Keratinocyte (primary cell): ENCODE results near the gene ACKR4. TPM values are rescaled to one million over a fixed set of nuclear protein-coding genes. Genes with fewer than 3 reads are reported as not detected.

ENCODE experiments used
- DNase-seq: peaks from one replicate; pipeline ENCODE4 v3.0.0-alpha.2; 2011; ENCODE audit warnings: low read depth, missing footprints, low spot score
- FAIRE-seq: peaks from 2 replicates; lab custom pipeline; 2011; peaks lifted over from hg19 to GRCh38; lab: Jason Lieb, UNC
- H2AFZ ChIP-seq: 2 replicates; pipeline ENCODE4 v1.6.0; 2012; ENCODE audit warnings: low read length, control low read depth, inconsistent platforms; ENCODE audit not compliant: control insufficient read depth
- H3K27ac ChIP-seq: 2 replicates; pipeline ENCODE4 v1.5.1; 2011; ENCODE audit warnings: low read length; ENCODE audit not compliant: control insufficient read depth, insufficient read depth
- H3K27me3 ChIP-seq: 3 replicates; pipeline ENCODE4 v1.6.0; 2011; ENCODE audit warnings: low read length; ENCODE audit not compliant: control insufficient read depth, insufficient read depth; ENCODE audit errors: extremely low read depth
- H3K36me3 ChIP-seq, 2 experiments: 2 replicates in 1 of 2; 3 replicates in 1 of 2; pipeline ENCODE4 v1.5.1; 2011; ENCODE audit warnings: low read length in 2 of 2, mild to moderate bottlenecking in 1 of 2; ENCODE audit not compliant: control insufficient read depth in 2 of 2, insufficient read depth in 2 of 2; ENCODE audit errors: extremely low read depth in 1 of 2
- H3K4me1 ChIP-seq: 3 replicates; pipeline ENCODE4 v1.5.1; 2011; ENCODE audit warnings: low read length; ENCODE audit not compliant: control insufficient read depth, insufficient read depth; ENCODE audit errors: extremely low read depth
- H3K4me2 ChIP-seq: 3 replicates; pipeline ENCODE4 v1.6.0; 2011; ENCODE audit warnings: low read depth, low read length; ENCODE audit not compliant: control insufficient read depth, insufficient read depth; ENCODE audit errors: extremely low read depth
- H3K4me3 ChIP-seq, 3 experiments: fragments of 200-600 bp in 1 of 3; sonication (generic) in 1 of 3; 2 replicates in 2 of 3; 3 replicates in 1 of 3; pipeline ENCODE4 v1.5.1; 2011 to 2016; ENCODE audit warnings: low read length in 3 of 3, mild to moderate bottlenecking in 3 of 3, control low read depth in 2 of 3, inconsistent platforms in 1 of 3, low read depth in 1 of 3, mixed read lengths in 1 of 3, mixed run types in 1 of 3, moderate library complexity in 1 of 3; ENCODE audit not compliant: control insufficient read depth in 2 of 3, insufficient read depth in 2 of 3; ENCODE audit errors: extremely low read depth in 1 of 3
- H3K79me2 ChIP-seq: 2 replicates; pipeline ENCODE4 v1.6.0; 2012; ENCODE audit warnings: low read length; ENCODE audit not compliant: control insufficient read depth, insufficient read depth
- H3K9ac ChIP-seq: 3 replicates; pipeline ENCODE4 v1.6.0; 2011; ENCODE audit warnings: low read length; ENCODE audit not compliant: control insufficient read depth, insufficient read depth; ENCODE audit errors: extremely low read depth
- H3K9me1 ChIP-seq: 3 replicates; pipeline ENCODE4 v1.6.0; 2011; ENCODE audit warnings: low read length; ENCODE audit not compliant: control insufficient read depth, insufficient read depth; ENCODE audit errors: extremely low read depth
- H3K9me3 ChIP-seq: 2 replicates; pipeline ENCODE4 v1.5.1; 2012; ENCODE audit warnings: low read depth, low read length; ENCODE audit not compliant: control insufficient read depth
- H4K20me1 ChIP-seq: 3 replicates; pipeline ENCODE4 v1.6.0; 2011; ENCODE audit warnings: low read length; ENCODE audit not compliant: control insufficient read depth, insufficient read depth; ENCODE audit errors: extremely low read depth
- CTCF ChIP-seq, 3 experiments: IDR thresholded peaks in 1 of 3; conservative IDR thresholded peaks in 1 of 3; optimal IDR thresholded peaks in 1 of 3; 2 replicates in 2 of 3; 3 replicates in 1 of 3; pipeline versions ENCODE3 to v1.5.1; 2011; ENCODE audit warnings: low read length in 3 of 3, mild to moderate bottlenecking in 3 of 3, moderate library complexity in 2 of 3, control low read depth in 1 of 3, inconsistent platforms in 1 of 3; ENCODE audit not compliant: insufficient read depth in 2 of 3; ENCODE audit errors: extremely low read depth in 1 of 3
- EZH2 ChIP-seq: IDR thresholded peaks from one replicate; pipeline ENCODE4 v1.6.1; 2012; ENCODE audit warnings: inconsistent platforms, mild to moderate bottlenecking, low read length, moderate library complexity
- dilution Hi-C: fragments of 300-500 bp; cut with MboI; formaldehyde crosslinking; loops from one replicate; pipeline ENCODE4 v1.7.0; 2020; ENCODE audit warnings: low sequenced_read_pairs; ENCODE audit not compliant: extremely low pct_ligation_motif_present
- polyA plus RNA-seq, 5 experiments: library from polyadenylated mRNA; depleted of rRNA in 3 of 5; stranded (reverse) in 3 of 5; stranded (forward) in 1 of 5; unstranded in 1 of 5; fragments of >200 nt; gene quantifications; 1 replicate in 1 of 5; 2 replicates in 3 of 5; 3 replicates in 1 of 5; pipeline versions ENCODE4 v1.2.1 to v1.2.3, GENCODE V29; 2011 to 2012; ENCODE audit warnings: missing spikeins in 2 of 5, low read depth in 1 of 5, low replicate concordance in 1 of 5

Gene ACKR4
- polyA plus RNA-seq, 1 donor (not counting 4 experiments of a cell fraction or from before 2014, with no cell fraction given): 0.67 TPM

DNA sequence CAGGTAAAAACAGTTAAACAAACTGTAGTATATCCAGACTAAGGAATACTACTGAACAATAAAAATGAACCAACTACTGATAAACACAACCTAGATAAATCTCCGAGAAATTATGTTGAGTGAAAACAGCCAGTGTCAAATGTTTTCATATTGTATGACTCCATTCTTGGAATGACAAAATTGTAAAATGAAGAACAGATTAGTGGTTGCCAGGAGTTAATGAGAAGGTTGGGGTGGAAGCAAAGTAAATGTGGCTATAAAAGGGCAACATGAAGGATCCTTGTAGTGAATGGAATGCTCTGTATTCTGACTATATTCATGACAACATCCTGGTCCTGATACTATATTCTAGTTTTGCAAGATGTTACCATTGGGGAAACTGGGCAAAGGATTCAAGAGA is 27.5 kb upstream of the ACKR4 start:
- Histone ChIP-seq H3K4me1 (no peaks in the 10 kb centered on the region), H3K4me2 (no peak overlapping the region), H3K9me1 (no peaks in the 10 kb centered on the region), H3K36me3 (no peaks in the 10 kb centered on the region), H3K79me2 (no peaks in the 10 kb centered on the region), H4K20me1 (no peaks in the 10 kb centered on the region), H2AFZ (no peak overlapping the region), H3K27me3 (no peaks in the 10 kb centered on the region), H3K27ac (no peak overlapping the region), H3K9me3 (no peaks in the 10 kb centered on the region), H3K4me3 (no peak overlapping the region), H3K9ac (no peak overlapping the region)
- dilution Hi-C loops: no loop called here
- DNase-seq (no peak), FAIRE-seq (no peak)
- TF ChIP-seq EZH2 (no peak), CTCF (optimal IDR thresholded peaks at IDR 0.05 in 1 of 3, IDR thresholded peaks at IDR 0.05 in 1 of 3, conservative IDR thresholded peaks at IDR 0.05 in 1 of 3; ENCODE audit: extremely low read depth in 1 of 3, insufficient read depth in 2 of 3, low read length in 3 of 3) (no peak)

GRCh38 chr3:132570016-132570415 is 27.1 kb upstream of the ACKR4 start:
- Histone ChIP-seq H3K4me2 (no peak overlapping the region), H3K27ac (no peak overlapping the region), H3K9me3 (no peaks in the 10 kb centered on the region), H4K20me1 (no peaks in the 10 kb centered on the region), H3K79me2 (no peaks in the 10 kb centered on the region), H3K4me3 (no peak overlapping the region), H3K9me1 (no peaks in the 10 kb centered on the region), H3K36me3 (no peaks in the 10 kb centered on the region), H3K9ac (no peak overlapping the region), H2AFZ (no peak overlapping the region), H3K27me3 (no peaks in the 10 kb centered on the region), H3K4me1 (no peaks in the 10 kb centered on the region)
- dilution Hi-C loops: no loop called here
- TF ChIP-seq CTCF (optimal IDR thresholded peaks at IDR 0.05 in 1 of 3, IDR thresholded peaks at IDR 0.05 in 1 of 3, conservative IDR thresholded peaks at IDR 0.05 in 1 of 3; ENCODE audit: extremely low read depth in 1 of 3, insufficient read depth in 2 of 3, low read length in 3 of 3) (no peak), EZH2 (no peak)
- FAIRE-seq (no peak), DNase-seq (no peak)
